GM12878 (cell line): ENCODE measurements around the gene GRIK3.

Source experiments
- CEBPZ ChIP-seq: fragments of 150-350 bp; IDR thresholded peaks from 2 replicates; pipeline ENCODE4 v1.6.1; 2016; ENCODE audit warnings: low read depth, low read length
- CTCF ChIP-seq, 3 experiments: IDR thresholded peaks in 2 of 3; conservative IDR thresholded peaks in 1 of 3; 2 replicates each; pipeline ENCODE4 v1.5.1; 2011; ENCODE audit warnings: low read depth in 3 of 3, low read length in 3 of 3, mild to moderate bottlenecking in 3 of 3, control low read depth in 2 of 3, moderate library complexity in 2 of 3, inconsistent platforms in 1 of 3, mixed read lengths in 1 of 3; ENCODE audit not compliant: control insufficient read depth in 2 of 3, insufficient read depth in 1 of 3; ENCODE audit errors: extremely low read depth in 1 of 3
- FOS ChIP-seq: IDR thresholded peaks from 3 replicates; pipeline ENCODE4 v1.6.1; 2011; ENCODE audit warnings: borderline replicate concordance; ENCODE audit not compliant: insufficient read length; ENCODE audit errors: extremely low read depth
- FOXM1 ChIP-seq: IDR thresholded peaks from 2 replicates; pipeline ENCODE4 v1.6.1; 2012; ENCODE audit warnings: low read depth, mild to moderate bottlenecking, inconsistent platforms, low read length, moderate library complexity
- IRF3 ChIP-seq: fragments of 450-650 bp; IDR thresholded peaks from 2 replicates; pipeline ENCODE4 v1.6.1; 2014; ENCODE audit warnings: mild to moderate bottlenecking
- MAX ChIP-seq: IDR thresholded peaks from 2 replicates; pipeline ENCODE4 v1.6.1; 2012; ENCODE audit warnings: low read depth, low read length, improper control_type of control experiment
- POLR2A ChIP-seq: IDR thresholded peaks from 2 replicates; pipeline ENCODE4 v1.6.1; 2011; ENCODE audit warnings: low read depth, mild to moderate bottlenecking, low read length
- RAD21 ChIP-seq: IDR thresholded peaks from 2 replicates; pipeline ENCODE4 v1.6.1; 2011; ENCODE audit warnings: mild to moderate bottlenecking, low read depth, low read length, moderate library complexity; ENCODE audit not compliant: insufficient read depth
- RAD51 ChIP-seq: fragments of 450-650 bp; IDR thresholded peaks from 2 replicates; pipeline ENCODE4 v1.6.1; 2016; ENCODE audit warnings: moderate library complexity, mild to moderate bottlenecking, inconsistent platforms
- SIN3A ChIP-seq: IDR thresholded peaks from 2 replicates; pipeline ENCODE4 v1.6.1; 2012; ENCODE audit warnings: low read depth, low read length, improper control_type of control experiment
- SMC3 ChIP-seq: IDR thresholded peaks from 2 replicates; pipeline ENCODE4 v1.6.1; 2011; ENCODE audit warnings: low read length, improper control_type of control experiment, borderline replicate concordance
- TCF12 ChIP-seq: IDR thresholded peaks from 2 replicates; pipeline ENCODE4 v1.6.1; 2011; ENCODE audit warnings: low read depth, mild to moderate bottlenecking, low read length
- USF2 ChIP-seq: IDR thresholded peaks from 2 replicates; pipeline ENCODE4 v1.6.1; 2011; ENCODE audit warnings: low read depth, low read length, improper control_type of control experiment, borderline replicate concordance
- ZNF592 ChIP-seq: fragments of 450-650 bp; IDR thresholded peaks from 2 replicates; pipeline ENCODE4 v1.6.1; 2017; ENCODE audit warnings: mild to moderate bottlenecking, moderate library complexity

- no peak for TF ChIP-seq ZNF592
- no peak for TF ChIP-seq CTCF (IDR thresholded peaks at IDR 0.05 in 2 of 3, conservative IDR thresholded peaks at IDR 0.05 in 1 of 3; ENCODE audit: control insufficient read depth in 2 of 3, extremely low read depth in 1 of 3, insufficient read depth in 1 of 3, low read depth in 3 of 3, low read length in 3 of 3)
- TF ChIP-seq RAD21 = no peak
- no peak for TF ChIP-seq TCF12
- TF ChIP-seq USF2 = no peak
- no peak for TF ChIP-seq IRF3
- no peak for TF ChIP-seq FOS
- no peak for TF ChIP-seq SIN3A
- TF ChIP-seq POLR2A = no peak
- no peak for TF ChIP-seq CEBPZ
- no peak for TF ChIP-seq SMC3
- TF ChIP-seq RAD51 = no peak
- TF ChIP-seq MAX = no peak
- TF ChIP-seq FOXM1 = no peak
These were observed 150.2 kb downstream of the GRIK3 start for GRCh38 chr1:36884029-36884701.
